GM12878 (cell line): ENCODE data around the gene MAST4. TPM values are rescaled to one million over a fixed set of nuclear protein-coding genes. Genes with fewer than 3 reads are reported as not detected.

ENCODE experiments used
- ATAC-seq: fragments of 200-7000 bp; cut with Tn5 transposase; 3 replicates; pipeline ENCODE4 v1.9.1; 2020; ENCODE audit warnings: mild to moderate bottlenecking, moderate library complexity
- BruUV-seq: library from RNA; stranded (reverse); fragments of 400-500 nt; replicated peaks from 2 replicates; lab custom pipeline; 2021; lab: Mats Ljungman, UMichigan
- CTCF ChIA-PET: fragments of 300-600 bp; sonication (Branson Sonifier 250); formaldehyde crosslinking; extraction: SDS; loops from one replicate; lab custom pipeline; 2021; ENCODE audit warnings: inconsistent platforms; lab: Yijun Ruan, JAX
- POLR2A ChIA-PET: fragments of 350-600 bp; formaldehyde crosslinking; extraction: SDS; loops from one replicate; lab custom pipeline; 2021; ENCODE audit warnings: inconsistent platforms; lab: Charles Lee
- RAD21 ChIA-PET: fragments of 300-600 bp; sonication (Branson Sonifier 250); formaldehyde crosslinking; loops from one replicate; lab custom pipeline; 2023; ENCODE audit warnings: antibody characterized with exemption; ENCODE audit not compliant: unreplicated experiment; lab: Charles Lee
- SMC1A ChIA-PET: fragments of 300-600 bp; sonication (Branson Sonifier 250); formaldehyde crosslinking; loops from one replicate; lab custom pipeline; 2023; ENCODE audit not compliant: unreplicated experiment, uncharacterized antibody; lab: Charles Lee
- DNase-seq: peaks from one replicate; pipeline ENCODE4 v3.0.0-alpha.2; 2011; ENCODE audit warnings: low read depth, low spot score
- FAIRE-seq: peaks from 3 replicates; lab custom pipeline; 2011; peaks lifted over from hg19 to GRCh38; lab: Jason Lieb, UNC
- H2AFZ ChIP-seq: 2 replicates; pipeline ENCODE4 v1.6.0; 2011; ENCODE audit warnings: low read depth, low read length, control low read depth; ENCODE audit not compliant: control insufficient read depth
- H3K27ac ChIP-seq: 2 replicates; pipeline ENCODE4 v1.5.1; 2011; ENCODE audit warnings: control low read depth; ENCODE audit not compliant: control insufficient read depth, insufficient read depth
- H3K27me3 ChIP-seq, 2 experiments: replicated peaks in 1 of 2; 2 replicates each; pipeline versions ENCODE4 v1.6.0 to v1.6.1; 2011; ENCODE audit warnings: low read length in 1 of 2; ENCODE audit not compliant: control insufficient read depth in 2 of 2, insufficient read depth in 2 of 2
- H3K36me3 ChIP-seq, 2 experiments: 2 replicates each; pipeline ENCODE4 v1.5.1; 2011; ENCODE audit warnings: low read length in 1 of 2; ENCODE audit not compliant: control insufficient read depth in 2 of 2, insufficient read depth in 2 of 2
- H3K4me1 ChIP-seq: 2 replicates; pipeline ENCODE4 v1.6.1; 2011; ENCODE audit warnings: mild to moderate bottlenecking, low read length, moderate library complexity, mixed read lengths; ENCODE audit not compliant: control insufficient read depth, insufficient read depth
- H3K4me2 ChIP-seq: 2 replicates; pipeline ENCODE4 v1.6.0; 2011; ENCODE audit warnings: control low read depth; ENCODE audit not compliant: control insufficient read depth, insufficient read depth
- H3K4me3 ChIP-seq: fragments of 200-600 bp; sonication (generic); 2 replicates; pipeline ENCODE4 v1.5.1; 2016
- H3K79me2 ChIP-seq: 2 replicates; pipeline ENCODE4 v1.6.0; 2011; ENCODE audit warnings: low read length; ENCODE audit not compliant: control insufficient read depth, insufficient read depth
- H3K9ac ChIP-seq: 2 replicates; pipeline ENCODE4 v1.8.0; 2011; ENCODE audit warnings: low read length, control low read depth, mixed read lengths; ENCODE audit not compliant: control insufficient read depth, insufficient read depth
- H3K9me3 ChIP-seq: replicated peaks from 3 replicates; pipeline ENCODE4 v1.5.1; 2011; ENCODE audit warnings: mild to moderate bottlenecking, low read length; ENCODE audit not compliant: control insufficient read depth, insufficient read depth
- H4K20me1 ChIP-seq: 2 replicates; pipeline ENCODE4 v1.6.0; 2011; ENCODE audit not compliant: control insufficient read depth, insufficient read depth
- BACH1 ChIP-seq: fragments of 450-650 bp; IDR thresholded peaks from 2 replicates; pipeline ENCODE4 v1.6.1; 2017; ENCODE audit warnings: mild to moderate bottlenecking, borderline replicate concordance
- CUX1 ChIP-seq: IDR thresholded peaks from 2 replicates; pipeline ENCODE4 v1.6.1; 2012; ENCODE audit warnings: improper control_type of control experiment, low read depth, low read length; ENCODE audit not compliant: insufficient replicate concordance
- POLR2AphosphoS2 ChIP-seq: IDR thresholded peaks from 2 replicates; pipeline ENCODE4 v1.6.1; 2011; ENCODE audit warnings: low read depth, mild to moderate bottlenecking, low read length, improper control_type of control experiment, moderate library complexity
- POU2F2 ChIP-seq: IDR thresholded peaks from 3 replicates; pipeline ENCODE4 v1.6.1; 2011; ENCODE audit warnings: low read depth, mild to moderate bottlenecking, low read length, borderline replicate concordance
- TCF7 ChIP-seq: IDR thresholded peaks from 2 replicates; pipeline ENCODE4 v1.6.1; 2014; ENCODE audit warnings: antibody characterized with exemption, borderline replicate concordance
- USF1 ChIP-seq: IDR thresholded peaks from 2 replicates; pipeline ENCODE4 v1.6.1; 2011; ENCODE audit warnings: borderline replicate concordance, low read depth, mild to moderate bottlenecking, moderate library complexity, mixed read lengths, low read length; ENCODE audit not compliant: insufficient read depth; ENCODE audit errors: extremely low read length
- ZNF622 ChIP-seq: fragments of 450-650 bp; IDR thresholded peaks from 2 replicates; pipeline ENCODE4 v1.6.1; 2017; ENCODE audit warnings: mild to moderate bottlenecking, inconsistent platforms
- WGBS: methylation state at CpG from one replicate; pipeline ENCODE4 v1.1.6; 2016; ENCODE audit warnings: low lambda C conversion rate; ENCODE audit not compliant: insufficient replicate concordance, insufficient coverage; ENCODE audit errors: missing lambda C conversion rate; 5-methylcytosine and 5-hydroxymethylcytosine counted together
- in situ Hi-C: fragments of 300-500 bp; cut with MboI; formaldehyde crosslinking; loops from 9 replicates; pipeline ENCODE4 v1.14.3; 2018; ENCODE audit warnings: mixed read lengths
- intact Hi-C: fragments of 100-400 bp; cut with micrococcal nuclease; formaldehyde crosslinking; loops from one replicate; pipeline ENCODE4 v1.14.2; 2022; ENCODE audit not compliant: unreplicated experiment
- polyA plus RNA-seq, 11 experiments: library from polyadenylated mRNA; depleted of rRNA in 4 of 11; unstranded in 6 of 11; stranded (reverse) in 5 of 11; fragments of >200 nt; fragmentation: Nextera tagmentation in 4 of 11; fragmentation: Illumina TruSeq in 1 of 11; extraction: Ambion mirVana in 4 of 11; extraction: Trizol in 1 of 11; gene quantifications; 1 replicate in 1 of 11; 2 replicates in 10 of 11; pipeline versions ENCODE4 v1.2.1 to v1.2.3, GENCODE V29; 2011 to 2016; ENCODE audit warnings: inconsistent platforms in 2 of 11, missing spikeins in 2 of 11, low read depth in 1 of 11
- total RNA-seq, 4 experiments: library from RNA; depleted of rRNA in 3 of 4; stranded (reverse); fragments of >200 nt in 3 of 4; fragmentation: Illumina TruSeq in 1 of 4; extraction: Trizol in 1 of 4; gene quantifications; 2 replicates each; pipeline versions ENCODE4 v1.2.1 to v1.2.3, GENCODE V29; 2013 to 2021
- TF ChIP-seq, protein P1 (sequence below): fragments of 450-650 bp; IDR thresholded peaks from 2 replicates; pipeline ENCODE4 v1.6.1; 2017; ENCODE audit warnings: borderline replicate concordance

Gene MAST4
- total and polyA plus RNA-seq, 10 of the 15 experiments (the other 5 are each of a cell fraction or from before 2014, with no cell fraction given) = 0.02 to 1.6 (median 0.29) TPM; not detected in 1

- Histone ChIP-seq H3K79me2 (no peaks in the 10 kb centered on the region), H3K9me3 (no peaks in the 10 kb centered on the region), H4K20me1 (no peaks in the 10 kb centered on the region), H3K4me2 (no peak overlapping the region), H3K9ac (no peak overlapping the region), H2AFZ (no peak overlapping the region), H3K27me3 (no peaks in the 10 kb centered on the region), H3K4me1 (no peaks in the 10 kb centered on the region), H3K4me3 (no peak overlapping the region), H3K27ac (no peak overlapping the region), H3K36me3 (no peaks in the 10 kb centered on the region)
- SMC1A ChIA-PET = no interaction called here
- in situ Hi-C loops (no loop called here), intact Hi-C loops (no loop called here)
- ATAC-seq (no peak), DNase-seq (no peak), FAIRE-seq (no peak)
- CTCF ChIA-PET = no interaction called here
- no TSS peak for BruUV-seq
- POLR2A ChIA-PET = interaction anchor here (0.6 kb wide), 1 partner anchor 185 kb away, joined by 5 read pairs; no protein-coding TSS in a partner anchor
- RAD21 ChIA-PET = no interaction called here
- TF ChIP-seq BACH1 = no peak
- TF ChIP-seq TCF7 = no peak
- no peak for TF ChIP-seq POU2F2
- TF ChIP-seq CUX1 = no peak
- TF ChIP-seq USF1 = no peak
- TF ChIP-seq ZNF622 = no peak
- no peak for TF ChIP-seq POLR2AphosphoS2
- TF ChIP-seq, protein P1, sequence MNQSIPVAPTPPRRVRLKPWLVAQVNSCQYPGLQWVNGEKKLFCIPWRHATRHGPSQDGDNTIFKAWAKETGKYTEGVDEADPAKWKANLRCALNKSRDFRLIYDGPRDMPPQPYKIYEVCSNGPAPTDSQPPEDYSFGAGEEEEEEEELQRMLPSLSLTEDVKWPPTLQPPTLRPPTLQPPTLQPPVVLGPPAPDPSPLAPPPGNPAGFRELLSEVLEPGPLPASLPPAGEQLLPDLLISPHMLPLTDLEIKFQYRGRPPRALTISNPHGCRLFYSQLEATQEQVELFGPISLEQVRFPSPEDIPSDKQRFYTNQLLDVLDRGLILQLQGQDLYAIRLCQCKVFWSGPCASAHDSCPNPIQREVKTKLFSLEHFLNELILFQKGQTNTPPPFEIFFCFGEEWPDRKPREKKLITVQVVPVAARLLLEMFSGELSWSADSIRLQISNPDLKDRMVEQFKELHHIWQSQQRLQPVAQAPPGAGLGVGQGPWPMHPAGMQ = no peak
- 0% methylated on average over 1 of the region's 1 CpG for WGBS
These were observed 356.0 kb downstream of the MAST4 start for GRCh38 chr5:66952153-66952552.
